DOHH2 (cell line): ENCODE results near the gene KCNQ1.

Source experiments
- H3F3A ChIP-seq: fragments of 200-600 bp; sonication (generic), shearing (Covaris generic); 2 replicates; pipeline ENCODE4 v1.6.0; 2016; ENCODE audit warnings: antibody characterized with exemption, mild to moderate bottlenecking; ENCODE audit not compliant: control insufficient read depth, insufficient read depth
- H3K27ac ChIP-seq: fragments of 200-600 bp; sonication (generic); 2 replicates; pipeline ENCODE4 v1.5.1; 2014; ENCODE audit warnings: low read depth, mild to moderate bottlenecking, low read length, moderate library complexity
- H3K27me3 ChIP-seq: fragments of 200-600 bp; sonication (generic); 2 replicates; pipeline ENCODE4 v1.6.1; 2014; ENCODE audit warnings: mild to moderate bottlenecking, low read length, mixed read lengths; ENCODE audit not compliant: control insufficient read depth
- H3K36me3 ChIP-seq: fragments of 200-600 bp; sonication (generic); 2 replicates; pipeline ENCODE4 v1.6.1; 2014; ENCODE audit warnings: mild to moderate bottlenecking, low read length, moderate library complexity, mixed read lengths; ENCODE audit not compliant: control insufficient read depth
- H3K4me1 ChIP-seq: fragments of 200-600 bp; sonication (generic); 2 replicates; pipeline ENCODE4 v1.6.1; 2014; ENCODE audit warnings: mild to moderate bottlenecking, low read length, mixed read lengths; ENCODE audit not compliant: control insufficient read depth
- H3K4me2 ChIP-seq: fragments of 200-600 bp; sonication (generic); 2 replicates; pipeline ENCODE4 v1.6.0; 2014; ENCODE audit warnings: mild to moderate bottlenecking, low read length, moderate library complexity
- H3K4me3 ChIP-seq: fragments of 200-600 bp; sonication (generic); 2 replicates; pipeline ENCODE4 v1.5.1; 2014; ENCODE audit warnings: mild to moderate bottlenecking, low read length, mixed read lengths
- H3K79me2 ChIP-seq: fragments of 200-600 bp; sonication (generic); 2 replicates; pipeline ENCODE4 v1.6.1; 2014; ENCODE audit warnings: mild to moderate bottlenecking, low read length, mixed read lengths; ENCODE audit not compliant: control insufficient read depth
- H3K9me2 ChIP-seq: fragments of 200-600 bp; sonication (generic); replicated peaks from 2 replicates; pipeline ENCODE4 v1.6.1; 2014; ENCODE audit warnings: mild to moderate bottlenecking, low read length, mixed read lengths; ENCODE audit not compliant: control insufficient read depth
- H3K9me3 ChIP-seq: fragments of 200-600 bp; sonication (generic); 2 replicates; pipeline ENCODE4 v1.6.1; 2014; ENCODE audit warnings: antibody characterized with exemption, low read length, mixed read lengths; ENCODE audit not compliant: control insufficient read depth, insufficient read depth
- H4K20me1 ChIP-seq: fragments of 200-600 bp; sonication (generic); 2 replicates; pipeline ENCODE4 v1.6.0; 2014; ENCODE audit warnings: low read depth, mild to moderate bottlenecking, antibody characterized with exemption, low read length, moderate library complexity; ENCODE audit not compliant: control insufficient read depth, insufficient read depth
- EZH2phosphoT487 ChIP-seq: fragments of 200-600 bp; sonication (generic); IDR thresholded peaks from 2 replicates; pipeline ENCODE4 v1.6.1; 2017; ENCODE audit warnings: borderline replicate concordance, mild to moderate bottlenecking, antibody characterized with exemption, low read length, moderate library complexity, mixed read lengths
- TF ChIP-seq, protein P1 (sequence below): fragments of 200-600 bp; sonication (generic); IDR thresholded peaks from one replicate; pipeline ENCODE4 v1.5.1; 2014; ENCODE audit warnings: antibody characterized with exemption, mild to moderate bottlenecking, low read depth, low read length; ENCODE audit not compliant: poor library complexity, severe bottlenecking

The KCNQ1 gene

DNA sequence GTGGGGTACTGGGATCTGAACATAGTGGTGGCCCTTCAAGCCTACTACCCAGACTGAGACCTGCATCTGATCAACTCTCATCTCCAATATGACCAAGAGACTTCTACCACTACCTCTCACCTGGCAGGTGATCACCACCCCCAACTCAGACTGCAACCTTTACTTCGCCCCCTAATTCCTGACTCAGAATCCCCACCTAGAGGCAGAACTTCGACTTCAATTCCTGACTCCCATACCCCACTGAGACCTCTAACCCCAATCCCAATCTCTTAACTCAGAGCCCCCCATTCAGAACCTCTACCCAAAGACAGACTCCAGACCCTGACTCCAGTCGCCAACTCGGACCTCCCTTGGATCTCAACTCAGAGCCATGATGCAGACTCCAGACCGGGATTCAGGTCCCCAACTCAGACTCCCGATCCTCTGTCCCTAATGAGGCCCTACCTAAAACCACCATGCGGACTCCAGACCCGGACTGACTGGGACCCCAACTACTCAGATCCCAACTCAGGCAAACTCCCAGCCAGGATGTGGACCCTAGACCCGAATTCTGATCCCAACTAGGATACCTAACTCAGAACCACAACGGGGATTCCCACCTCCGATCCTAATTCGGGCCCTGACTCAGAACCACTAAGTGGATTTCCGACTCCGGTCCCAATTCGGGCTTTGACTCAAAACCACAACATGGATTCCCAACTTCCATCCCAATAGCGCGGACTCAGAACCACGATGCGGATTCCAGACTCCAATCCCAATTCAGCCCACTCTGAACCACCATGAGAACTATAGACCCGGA is 253.8 kb downstream of the KCNQ1 start:
- H3K4me2 ChIP-seq, result peak overlapping the region; percentile 63
- H3K4me3 ChIP-seq, result peak overlapping the region; percentile 83
- peaks cover 60% of the 10 kb centered on the region for H3K79me2 ChIP-seq
- TF ChIP-seq, protein P1, sequence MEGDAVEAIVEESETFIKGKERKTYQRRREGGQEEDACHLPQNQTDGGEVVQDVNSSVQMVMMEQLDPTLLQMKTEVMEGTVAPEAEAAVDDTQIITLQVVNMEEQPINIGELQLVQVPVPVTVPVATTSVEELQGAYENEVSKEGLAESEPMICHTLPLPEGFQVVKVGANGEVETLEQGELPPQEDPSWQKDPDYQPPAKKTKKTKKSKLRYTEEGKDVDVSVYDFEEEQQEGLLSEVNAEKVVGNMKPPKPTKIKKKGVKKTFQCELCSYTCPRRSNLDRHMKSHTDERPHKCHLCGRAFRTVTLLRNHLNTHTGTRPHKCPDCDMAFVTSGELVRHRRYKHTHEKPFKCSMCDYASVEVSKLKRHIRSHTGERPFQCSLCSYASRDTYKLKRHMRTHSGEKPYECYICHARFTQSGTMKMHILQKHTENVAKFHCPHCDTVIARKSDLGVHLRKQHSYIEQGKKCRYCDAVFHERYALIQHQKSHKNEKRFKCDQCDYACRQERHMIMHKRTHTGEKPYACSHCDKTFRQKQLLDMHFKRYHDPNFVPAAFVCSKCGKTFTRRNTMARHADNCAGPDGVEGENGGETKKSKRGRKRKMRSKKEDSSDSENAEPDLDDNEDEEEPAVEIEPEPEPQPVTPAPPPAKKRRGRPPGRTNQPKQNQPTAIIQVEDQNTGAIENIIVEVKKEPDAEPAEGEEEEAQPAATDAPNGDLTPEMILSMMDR, result no peak
- TF ChIP-seq EZH2phosphoT487, result no peak
- H3F3A ChIP-seq, result no peaks in the 10 kb centered on the region
- H3K27ac ChIP-seq, result no peak overlapping the region
- H3K4me1 ChIP-seq, result peaks cover 62% of the 10 kb centered on the region
- peaks cover 7% of the 10 kb centered on the region; the same call in 1 of the 2 replicates for H4K20me1 ChIP-seq
- no peaks in the 10 kb centered on the region; the same call in 1 of the 2 replicates for H3K36me3 ChIP-seq
- H3K9me2 ChIP-seq, result no peaks in the 10 kb centered on the region
- no peaks in the 10 kb centered on the region for H3K9me3 ChIP-seq
- H3K27me3 ChIP-seq, result no peaks in the 10 kb centered on the region

- H3K36me3 ChIP-seq, result no peaks in the 10 kb centered on the region; the same call in 1 of the 2 replicates
- H3K9me3 ChIP-seq, result no peaks in the 10 kb centered on the region
- no peak overlapping the region for H3K27ac ChIP-seq
- peak overlapping the region; percentile 83 for H3K4me3 ChIP-seq
- TF ChIP-seq EZH2phosphoT487, result no peak
- TF ChIP-seq, protein P1, result no peak
- H3K9me2 ChIP-seq, result no peaks in the 10 kb centered on the region
- H3K79me2 ChIP-seq, result peaks cover 55% of the 10 kb centered on the region
- H3F3A ChIP-seq, result no peaks in the 10 kb centered on the region
- peaks cover 65% of the 10 kb centered on the region for H3K4me1 ChIP-seq
- no peaks in the 10 kb centered on the region for H3K27me3 ChIP-seq
- peaks cover 7% of the 10 kb centered on the region; the same call in 1 of the 2 replicates for H4K20me1 ChIP-seq
- peak overlapping the region; percentile 63 for H3K4me2 ChIP-seq
Observed at GRCh38 chr11:2699185-2699530, 254.3 kb downstream of the KCNQ1 start.

DNA sequence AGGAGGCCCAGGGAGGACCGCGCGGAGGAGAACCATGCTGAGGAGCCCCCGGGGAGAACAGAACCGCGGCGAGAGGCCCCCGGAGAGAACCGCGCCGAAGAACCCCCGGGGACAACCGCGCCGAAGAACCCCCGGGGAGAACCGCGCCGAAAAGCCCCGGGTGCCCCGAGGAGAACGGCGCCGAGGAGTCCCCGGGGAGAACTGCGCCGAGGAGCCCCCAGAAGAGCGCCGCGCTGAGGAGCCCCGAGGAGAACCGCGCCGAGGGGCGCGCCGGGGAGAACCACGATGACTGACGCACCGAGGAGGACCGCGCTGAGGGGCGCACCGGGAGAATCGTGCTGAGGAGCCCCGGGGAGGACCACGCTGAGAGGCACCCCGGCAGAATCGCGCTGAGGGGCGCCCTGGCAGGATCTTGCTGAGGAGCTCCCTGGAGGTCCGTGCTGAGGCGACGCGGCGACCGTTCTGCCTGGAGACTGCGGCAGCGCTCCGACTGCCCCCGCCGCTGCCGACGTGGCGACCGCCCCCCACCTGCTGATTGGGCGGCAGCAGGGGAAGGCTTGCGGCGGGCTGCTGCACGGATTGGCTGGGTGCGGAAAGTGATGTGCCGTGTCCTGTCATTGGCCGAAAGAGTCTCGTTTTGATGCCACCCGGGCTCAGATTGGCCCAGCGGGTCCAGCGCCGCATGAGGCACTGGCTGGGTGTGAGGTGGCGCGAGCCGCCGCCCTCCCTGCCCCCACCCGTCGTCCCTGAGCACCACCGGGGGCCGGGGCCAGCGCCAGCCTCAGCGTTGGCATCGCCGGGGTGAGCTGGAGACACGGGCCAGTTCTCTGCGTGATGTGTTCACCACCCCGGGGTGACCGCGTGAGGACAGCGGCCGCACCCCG is 255.0 kb downstream of the KCNQ1 start, which contains the start of gene KCNQ1OT1:
TSS of gene KCNQ1OT1 (minus strand) at position 464 of the 884 bp plus-strand sequence.
- TF ChIP-seq, protein P1, result peak; percentile 13
- TF ChIP-seq EZH2phosphoT487, result no peak
- Histone ChIP-seq H3F3A (no peaks in the 10 kb centered on the region), H3K4me3 (peak within 1 kb of the TSS; percentile 84), H3K4me2 (peak within 1 kb of the TSS; percentile 86), H3K4me1 (peaks cover 61% of the 10 kb centered on the region), H3K9me3 (no peaks in the 10 kb centered on the region), H4K20me1 (peaks cover 7% of the 10 kb centered on the region; the same call in 1 of the 2 replicates), H3K27ac (peak within 1 kb of the TSS; percentile 58), H3K27me3 (no peaks in the 10 kb centered on the region), H3K9me2 (no peaks in the 10 kb centered on the region), H3K36me3 (no peaks in the 10 kb centered on the region; the same call in 1 of the 2 replicates), H3K79me2 (peaks cover 49% of the 10 kb centered on the region)
